AG04450 (cell line): ENCODE results near the gene JUN. TPM values are rescaled to one million over a fixed set of nuclear protein-coding genes. Genes with fewer than 3 reads are reported as not detected.

ENCODE experiments used
- CTCF ChIA-PET: fragments of 300-600, 350-600 bp; formaldehyde crosslinking; extraction: SDS; loops from one replicate; lab custom pipeline; 2022; ENCODE audit warnings: antibody characterized with exemption, inconsistent platforms; lab: Charles Lee
- POLR2A ChIA-PET: fragments of 350-600 bp; formaldehyde crosslinking; extraction: SDS; loops from one replicate; lab custom pipeline; 2021; ENCODE audit warnings: antibody characterized with exemption, inconsistent platforms; lab: Yijun Ruan, JAX
- DNase-seq: peaks from one replicate; pipeline ENCODE4 v3.0.0-alpha.2; 2011; ENCODE audit warnings: low read depth, low spot score
- H3K27ac ChIP-seq: one replicate; pipeline ENCODE4 v1.5.1; 2012; ENCODE audit warnings: low read depth, low read length, control low read depth
- H3K27me3 ChIP-seq: one replicate; pipeline ENCODE4 v1.6.0; 2012; ENCODE audit warnings: low read length; ENCODE audit not compliant: control insufficient read depth, insufficient read depth
- H3K4me3 ChIP-seq: 2 replicates; pipeline ENCODE4 v1.5.1; 2011; ENCODE audit warnings: mild to moderate bottlenecking, low read depth, low read length, control low read depth
- H3K9me3 ChIP-seq: 2 replicates; pipeline ENCODE4 v1.5.1; 2012; ENCODE audit warnings: low read length; ENCODE audit not compliant: control insufficient read depth, insufficient read depth
- CTCF ChIP-seq: IDR thresholded peaks from 2 replicates; pipeline ENCODE4 v1.5.1; 2011; ENCODE audit warnings: low read depth, low read length, control low read depth, inconsistent platforms
- polyA plus RNA-seq: library from polyadenylated mRNA; depleted of rRNA; stranded (reverse); fragments of >200 nt; gene quantifications from 2 replicates; pipeline ENCODE4 v1.2.3, GENCODE V29; 2011

The JUN gene
- polyA plus RNA-seq, 1 experiment = 48.7 TPM

- Histone ChIP-seq H3K4me3 (no peak overlapping the region), H3K27me3 (no peaks in the 10 kb centered on the region), H3K27ac (peak overlapping the region; percentile 91), H3K9me3 (no peaks in the 10 kb centered on the region)
- ChIA-PET POLR2A (interaction anchor here (1.5 to 1.9 kb wide), 2 partner anchors 30 kb away, joined by 5 to 9 read pairs; partner anchors contain the start of gene JUN), CTCF (interaction anchor here (1.2 kb wide), 1 partner anchor 945 kb away, joined by 5 read pairs; no protein-coding TSS in a partner anchor)
- DNase-seq = no peak
- TF ChIP-seq CTCF = no peak
Measured at GRCh38 chr1:58754073-58754613, 29.7 kb downstream of the JUN start.

DNA sequence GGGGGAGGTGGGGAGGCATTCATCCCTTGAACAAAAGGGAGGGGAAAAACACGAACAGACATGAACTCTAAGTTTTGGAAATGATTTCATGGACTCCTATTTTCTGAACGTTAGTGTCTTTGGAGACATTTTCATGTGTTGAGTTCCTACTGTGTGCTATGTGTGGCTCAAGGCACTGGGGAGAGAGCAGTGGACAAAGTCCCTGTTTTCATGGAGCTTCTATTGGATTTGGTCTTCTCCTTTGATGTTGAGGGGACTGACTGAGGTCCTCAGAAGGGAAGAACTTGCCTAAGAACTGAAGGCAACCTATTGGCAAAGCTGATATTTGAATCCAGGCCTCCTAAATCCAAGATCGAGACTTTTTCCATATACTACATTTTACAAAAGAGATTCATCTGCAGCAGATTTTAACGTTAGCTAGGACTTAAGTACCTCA lies 30.4 kb downstream of the JUN start:
- CTCF ChIA-PET = interaction anchor here (0.6 to 1.2 kb wide), 2 partner anchors 14 to 946 kb away, joined by 3 to 5 read pairs; no protein-coding TSS in a partner anchor
- no peak overlapping the region for H3K4me3 ChIP-seq
- no peak for DNase-seq
- TF ChIP-seq CTCF = no peak
- POLR2A ChIA-PET = interaction anchor here (1.5 kb wide), 1 partner anchor 30 kb away, joined by 5 read pairs; the partner anchor contains the start of gene JUN
- H3K27ac ChIP-seq = no peak overlapping the region
- H3K27me3 ChIP-seq = no peaks in the 10 kb centered on the region
- H3K9me3 ChIP-seq = no peaks in the 10 kb centered on the region

DNA sequence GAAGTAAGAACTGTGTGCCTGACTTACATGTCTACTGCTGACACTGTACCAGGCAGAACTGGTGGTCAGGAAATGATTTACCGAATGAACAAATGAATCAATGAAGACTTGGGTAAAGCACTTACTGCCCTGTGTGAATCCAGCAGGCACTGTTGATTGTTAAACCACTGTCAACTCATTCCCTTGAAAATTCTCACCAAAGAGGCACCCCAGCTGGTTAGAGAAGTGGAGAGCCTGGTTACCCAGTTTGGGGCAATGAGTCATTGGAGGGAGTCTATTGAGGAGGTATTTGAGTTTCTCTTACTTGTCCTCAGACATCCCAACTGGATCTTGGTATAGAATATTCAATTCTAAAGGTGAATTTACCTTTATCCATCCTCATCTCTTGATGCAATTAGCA lies 34.2 kb downstream of the JUN start:
- TF ChIP-seq CTCF = no peak
- ChIA-PET POLR2A (no interaction called here), CTCF (no interaction called here)
- no peak for DNase-seq
- Histone ChIP-seq H3K27me3 (no peaks in the 10 kb centered on the region), H3K27ac (no peak overlapping the region), H3K9me3 (no peaks in the 10 kb centered on the region; the same call in 1 of the 2 replicates), H3K4me3 (no peak overlapping the region)

- Histone ChIP-seq H3K9me3 (no peaks in the 10 kb centered on the region; the same call in 1 of the 2 replicates), H3K27me3 (no peaks in the 10 kb centered on the region), H3K4me3 (no peak overlapping the region), H3K27ac (no peak overlapping the region)
- ChIA-PET CTCF (interaction anchor here (0.8 to 2.8 kb wide), 3 partner anchors 17 to 1011 kb away, joined by 3 to 9 read pairs (median 3); no protein-coding TSS in a partner anchor), POLR2A (no interaction called here)
- DNase-seq = no peak
- TF ChIP-seq CTCF = no peak
Measured at GRCh38 chr1:58748666-58749065, 35.2 kb downstream of the JUN start.

DNA sequence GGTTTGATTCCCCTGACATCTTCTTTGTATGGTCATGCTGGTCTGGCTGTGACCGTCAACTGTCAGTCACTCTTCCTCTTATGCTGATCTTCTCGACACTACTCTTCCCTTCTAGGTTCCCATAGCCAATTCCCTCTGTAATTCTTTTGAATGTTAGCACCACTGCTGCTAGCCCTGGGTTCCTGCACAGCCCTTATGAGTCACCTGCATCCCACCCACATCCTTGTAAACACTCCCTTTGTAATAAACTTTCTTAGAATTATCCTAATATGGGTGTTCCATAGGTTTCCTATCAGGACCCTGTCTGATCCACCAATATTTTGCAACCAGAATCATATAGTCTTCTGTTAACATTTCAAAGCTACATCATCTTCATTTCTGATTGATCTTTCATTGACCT lies 37.1 kb downstream of the JUN start:
- Histone ChIP-seq H3K9me3 (no peaks in the 10 kb centered on the region; the same call in 1 of the 2 replicates), H3K27ac (no peak overlapping the region), H3K27me3 (no peaks in the 10 kb centered on the region), H3K4me3 (no peak overlapping the region)
- ChIA-PET CTCF (interaction anchor here (2.8 kb wide), 1 partner anchor 22 kb away, joined by 9 read pairs; no protein-coding TSS in a partner anchor), POLR2A (no interaction called here)
- no peak for TF ChIP-seq CTCF
- no peak for DNase-seq
